MCF 10A (cell line): ENCODE results near the gene GABRD. TPM values are rescaled to one million over a fixed set of nuclear protein-coding genes. Genes with fewer than 3 reads are reported as not detected.

Experiments
- Bru-seq: library from RNA; stranded (reverse); fragments of 400-500 nt; gene quantifications from one replicate; lab custom pipeline; 2021; lab: Mats Ljungman, UMichigan
- BruChase-seq, 2 experiments: library from RNA; stranded (reverse); fragments of 400-500 nt; gene quantifications; one replicate each; lab custom pipeline; 2021; lab: Mats Ljungman, UMichigan
- BruUV-seq: library from RNA; stranded (reverse); fragments of 400-500 nt; replicated peaks from 2 replicates; lab custom pipeline; 2021; lab: Mats Ljungman, UMichigan
- CTCF ChIA-PET: fragments of 300-600 bp; sonication (Branson Sonifier 250); formaldehyde crosslinking; extraction: SDS; loops from one replicate; lab custom pipeline; 2021; ENCODE audit warnings: antibody characterized with exemption, inconsistent platforms; lab: Yijun Ruan, JAX
- POLR2A ChIA-PET: fragments of 300-600, 350-650 bp; sonication (Branson Sonifier 250); formaldehyde crosslinking; extraction: SDS; loops from one replicate; lab custom pipeline; 2020; ENCODE audit warnings: antibody characterized with exemption, inconsistent platforms; lab: Yijun Ruan, JAX
- DNase-seq: peaks from one replicate; pipeline ENCODE4 v3.0.0-alpha.2; 2018; ENCODE audit not compliant: unreplicated experiment
- H3K27ac Mint-ChIP-seq: one replicate; pipeline ENCODE4 v1.8.0; 2022; ENCODE audit warnings: mild to moderate bottlenecking, low read depth, mixed read lengths; ENCODE audit not compliant: unreplicated experiment
- H3K27me3 Mint-ChIP-seq: one replicate; pipeline ENCODE4 v1.8.0; 2022; ENCODE audit warnings: mixed read lengths; ENCODE audit not compliant: insufficient read depth, unreplicated experiment
- H3K36me3 Mint-ChIP-seq: one replicate; pipeline ENCODE4 v1.8.0; 2022; ENCODE audit warnings: mild to moderate bottlenecking, moderate library complexity, mixed read lengths; ENCODE audit not compliant: insufficient read depth, unreplicated experiment
- H3K4me1 Mint-ChIP-seq: one replicate; pipeline ENCODE4 v1.8.0; 2022; ENCODE audit warnings: mixed read lengths; ENCODE audit not compliant: insufficient read depth, unreplicated experiment
- H3K4me3 Mint-ChIP-seq: one replicate; pipeline ENCODE4 v1.8.0; 2022; ENCODE audit warnings: mild to moderate bottlenecking, moderate library complexity, mixed read lengths; ENCODE audit not compliant: unreplicated experiment
- H3K9me3 Mint-ChIP-seq: one replicate; pipeline ENCODE4 v1.8.0; 2022; ENCODE audit warnings: mixed read lengths; ENCODE audit not compliant: unreplicated experiment
- CTCF ChIP-seq: fragments of 200-600 bp; IDR thresholded peaks from one replicate; pipeline ENCODE4 v1.8.0; 2022; ENCODE audit warnings: antibody characterized with exemption, mild to moderate bottlenecking; ENCODE audit not compliant: unreplicated experiment
- intact Hi-C: fragments of 100-400 bp; cut with micrococcal nuclease; formaldehyde crosslinking; loops from 2 replicates; pipeline ENCODE4 v1.14.1; 2022
- long read RNA-seq: library from polyadenylated mRNA; stranded (forward); transcript quantifications from one replicate; pipeline ENCODE4 v2.0.0, GENCODE V29; 2022
- total RNA-seq: library from RNA; stranded (reverse); gene quantifications from 2 replicates; pipeline ENCODE4 v1.2.3, GENCODE V29; 2022

The GABRD gene
- total RNA-seq (not detected in 2 replicates), Bru-seq, nascent RNA (not detected), BruChase-seq, experiment 1, labeled RNA remaining after a 6-hour chase (not detected), BruChase-seq, experiment 2, labeled RNA remaining after a 2-hour chase (percentile 7 among the genes with signal in this experiment)
- long read RNA-seq, result 0 reads

GRCh38 chr1:2019172-2019543, at the start of gene GABRD:
Gene GABRD, plus strand, starts transcription at chr1:2019345. Its CDS starts 79 bp downstream, at chr1:2019424.
- no peak for TF ChIP-seq CTCF
- Mint-ChIP-seq H3K4me1 (peaks cover 9% of the 10 kb centered on the region), H3K4me3 (peak within 1 kb of the TSS; percentile 44), H3K36me3 (no peaks in the 10 kb centered on the region), H3K27me3 (peaks cover 51% of the 10 kb centered on the region), H3K27ac (no peak within 1 kb of the TSS), H3K9me3 (no peaks in the 10 kb centered on the region)
- intact Hi-C loops, result no loop called here
- ChIA-PET POLR2A (no interaction called here), CTCF (interaction anchor here (0.9 kb wide), 1 partner anchor 26 kb away, joined by 3 read pairs; no protein-coding TSS in a partner anchor)
- BruUV-seq, result no TSS peak
- no peak for DNase-seq

GRCh38 chr1:1969505-1969900, 49.6 kb upstream of the GABRD start:
- intact Hi-C loops, result no loop called here
- no peaks in the 10 kb centered on the region for H3K36me3 Mint-ChIP-seq
- H3K27me3 Mint-ChIP-seq, result no peaks in the 10 kb centered on the region
- no peak overlapping the region for H3K27ac Mint-ChIP-seq
- H3K9me3 Mint-ChIP-seq, result peaks cover 9% of the 10 kb centered on the region
- TF ChIP-seq CTCF, result no peak
- BruUV-seq, result no TSS peak
- no peak for DNase-seq
- ChIA-PET POLR2A (no interaction called here), CTCF (interaction anchor here (1.2 kb wide), 1 partner anchor 9 kb away, joined by 5 read pairs; no protein-coding TSS in a partner anchor)
- peaks cover 8% of the 10 kb centered on the region for H3K4me1 Mint-ChIP-seq
- H3K4me3 Mint-ChIP-seq, result no peak overlapping the region

- Mint-ChIP-seq H3K27me3 (no peaks in the 10 kb centered on the region), H3K36me3 (no peaks in the 10 kb centered on the region), H3K9me3 (peaks cover 9% of the 10 kb centered on the region), H3K27ac (no peak overlapping the region), H3K4me3 (no peak overlapping the region), H3K4me1 (peaks cover 8% of the 10 kb centered on the region)
- no TSS peak for BruUV-seq
- POLR2A ChIA-PET, result no interaction called here
- no peak for TF ChIP-seq CTCF
- intact Hi-C loops, result no loop called here
- CTCF ChIA-PET, result no interaction called here
- no peak for DNase-seq
Measured at GRCh38 chr1:1969953-1970716, 49.0 kb upstream of the GABRD start.

GRCh38 chr1:1971017-1971416, 48.1 kb upstream of the GABRD start:
- no peak overlapping the region for H3K27ac Mint-ChIP-seq
- peaks cover 8% of the 10 kb centered on the region for H3K4me1 Mint-ChIP-seq
- no TSS peak for BruUV-seq
- ChIA-PET CTCF (no interaction called here), POLR2A (no interaction called here)
- no peak for TF ChIP-seq CTCF
- intact Hi-C loops, result no loop called here
- no peaks in the 10 kb centered on the region for H3K27me3 Mint-ChIP-seq
- DNase-seq, result no peak
- H3K36me3 Mint-ChIP-seq, result no peaks in the 10 kb centered on the region
- peaks cover 9% of the 10 kb centered on the region for H3K9me3 Mint-ChIP-seq
- H3K4me3 Mint-ChIP-seq, result no peak overlapping the region
